Activated T-helper 9 cell treated with anti-CD3 and anti-CD28 coated beads, Interleukin-2, amount 50 U/mL, for 16 hours (primary cell): ENCODE results near the gene DYNC1I2.
"Not testable (repeated sequence)": the region's sequence is repeated elsewhere in the genome, so short reads cannot be mapped to it uniquely, and the experiment has no call there.

Experiments used
- DNase-seq: peaks from one replicate; pipeline ENCODE4 v3.0.0-alpha.2; 2020; ENCODE audit warnings: low read depth

The DYNC1I2 gene

DNA sequence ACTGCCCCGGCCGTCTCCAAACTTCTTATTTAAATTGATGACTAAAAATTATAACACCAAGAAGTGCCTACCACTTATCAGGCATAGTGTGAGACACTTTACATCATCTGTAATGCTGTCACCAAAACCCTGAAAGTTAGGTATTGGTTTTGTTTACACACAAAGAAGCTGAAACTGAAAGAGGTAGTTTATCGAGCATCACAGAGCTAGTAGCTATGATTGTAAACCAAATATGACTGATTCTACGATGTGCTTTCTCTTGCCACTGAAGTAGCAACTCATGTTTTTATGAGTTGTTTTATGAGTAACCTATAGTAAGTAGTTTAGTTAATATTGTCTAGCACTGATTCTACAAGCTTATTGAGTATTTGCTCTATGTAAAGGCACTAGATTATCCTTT, 31.5 kb downstream of the DYNC1I2 start:
- DNase-seq = no peak

DNA sequence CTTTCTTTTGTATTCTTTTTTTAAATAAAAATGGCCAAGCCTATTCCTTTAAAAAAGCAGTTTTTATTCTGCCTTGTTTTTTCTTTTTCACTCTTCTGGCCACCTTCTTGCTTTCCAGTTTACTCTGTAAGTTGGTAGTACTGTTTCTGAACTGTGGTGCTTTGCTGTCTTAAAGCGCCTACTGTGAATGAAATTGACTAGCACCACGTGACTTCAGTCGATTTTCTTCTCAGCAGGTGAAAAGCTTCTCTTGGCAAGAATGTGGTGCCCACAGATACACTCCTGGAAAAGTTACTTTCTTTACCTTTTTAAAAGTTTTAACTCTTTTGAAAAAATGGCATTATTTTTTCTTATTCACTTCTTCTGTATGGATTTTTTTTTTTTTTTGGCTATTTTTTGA, 32.4 kb downstream of the DYNC1I2 start:
- DNase-seq = no peak

DNA sequence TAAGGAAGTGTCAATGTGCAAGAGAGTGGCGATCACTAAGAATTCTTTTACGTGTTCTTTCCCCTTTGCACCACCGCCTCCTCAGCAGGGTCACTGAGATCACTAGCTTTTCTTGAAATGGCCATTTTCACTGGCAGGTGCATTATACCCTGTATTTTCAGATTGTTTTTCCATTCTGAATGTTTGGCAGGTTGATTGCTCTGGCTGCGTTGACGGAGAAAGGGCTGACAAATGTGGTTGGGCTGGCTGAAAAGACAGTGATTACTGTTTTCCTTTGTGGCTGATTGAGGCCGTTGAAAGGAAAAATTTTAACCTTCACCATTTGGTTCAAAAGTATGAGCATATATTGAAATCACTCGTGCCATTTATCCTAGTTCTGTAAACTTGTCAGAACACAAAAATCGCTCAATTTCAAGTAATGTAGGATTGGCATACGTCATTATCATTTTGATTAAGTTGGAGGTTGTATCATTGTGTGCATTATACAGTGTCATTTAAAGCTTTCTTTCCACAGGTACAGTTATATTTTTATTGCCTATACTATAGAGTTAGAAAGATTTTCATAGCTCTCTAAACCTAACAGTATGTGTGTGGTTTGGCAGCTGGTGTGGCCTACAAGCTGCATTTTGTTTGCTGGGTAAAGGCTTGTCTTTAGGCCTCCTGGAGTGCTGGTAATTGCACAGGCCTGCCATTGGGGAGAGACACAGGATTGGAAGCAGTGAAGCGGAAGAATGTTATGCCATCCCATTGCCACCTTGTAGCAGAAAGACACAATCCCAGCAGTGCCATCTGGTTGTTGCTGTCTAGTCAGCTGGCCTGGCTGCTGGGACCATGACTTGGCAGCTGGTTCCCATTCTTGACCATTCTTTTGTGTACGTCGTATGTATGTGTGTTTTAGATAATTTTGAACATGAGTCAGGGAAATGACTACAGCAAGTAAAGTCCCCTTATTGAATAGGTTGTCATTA, 36.7 kb downstream of the DYNC1I2 start:
- DNase-seq = no peak

DNA sequence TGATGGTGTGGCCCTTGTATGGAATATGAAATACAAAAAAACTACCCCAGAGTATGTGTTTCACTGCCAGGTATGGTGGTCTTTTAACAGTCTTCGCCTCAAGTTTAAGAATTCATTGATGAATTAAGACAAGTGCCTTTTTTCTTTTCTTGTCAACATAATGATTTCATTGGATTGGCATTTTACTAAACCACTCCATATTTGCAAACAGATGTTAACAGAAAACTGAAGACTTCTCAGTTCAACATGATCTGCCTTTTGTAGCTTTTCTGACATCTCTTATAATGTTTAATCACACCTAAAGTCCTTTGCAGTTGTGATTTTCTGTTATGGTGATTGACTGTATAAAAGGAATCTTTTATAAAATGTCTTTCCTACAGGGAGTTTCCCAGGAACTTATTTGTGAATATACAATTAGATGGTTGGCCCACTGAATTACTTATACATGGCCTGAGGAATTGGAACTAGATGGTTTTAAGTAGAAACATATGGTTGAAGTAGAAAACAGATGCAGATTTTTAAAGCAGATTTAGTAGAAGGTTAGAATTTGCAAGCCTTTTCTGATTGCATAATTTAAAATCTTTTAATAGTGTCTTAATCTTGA, 39.7 kb downstream of the DYNC1I2 start:
- no peak for DNase-seq

DNA sequence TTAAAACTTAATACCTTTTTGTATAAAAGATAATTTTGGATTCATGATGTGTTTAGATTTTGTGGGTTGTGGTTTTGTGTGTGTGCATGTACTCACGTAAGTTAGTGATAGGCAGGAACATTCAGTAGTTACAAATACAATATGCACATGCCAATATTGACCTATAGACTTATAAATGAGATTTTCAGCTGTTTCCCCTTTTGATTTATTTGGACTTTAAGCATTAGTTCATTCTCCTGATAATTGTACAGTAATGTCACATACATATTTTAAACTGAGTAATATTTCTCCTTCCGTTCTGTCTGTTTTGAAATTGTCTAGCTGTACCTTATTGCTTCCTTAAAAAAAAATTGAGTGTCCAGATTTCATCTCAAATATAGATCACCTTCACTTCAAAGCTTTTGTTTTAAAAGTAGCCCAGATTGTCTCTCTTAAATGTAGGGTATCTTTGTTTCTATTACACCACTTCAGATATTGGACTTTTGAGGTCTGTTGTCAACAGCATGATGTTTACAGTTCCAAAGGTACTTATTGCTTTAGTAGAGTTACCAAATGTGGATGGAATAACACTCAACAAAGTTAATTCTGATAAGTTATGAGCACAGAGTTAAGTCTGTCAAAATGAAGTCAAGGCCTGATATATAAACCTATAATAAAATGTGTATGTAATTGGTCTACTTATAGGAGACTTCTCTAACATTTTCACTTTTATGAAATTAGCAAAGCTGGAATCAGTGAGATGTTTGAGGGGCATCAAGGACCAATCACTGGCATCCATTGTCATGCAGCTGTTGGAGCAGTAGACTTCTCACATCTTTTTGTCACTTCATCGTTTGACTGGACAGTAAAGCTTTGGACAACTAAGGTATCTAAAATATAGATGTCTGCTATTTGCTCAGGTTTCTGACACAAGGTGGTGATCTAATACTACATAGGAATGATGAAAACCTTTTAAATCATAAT, 42.0 kb downstream of the DYNC1I2 start:
- no peak for DNase-seq

DNA sequence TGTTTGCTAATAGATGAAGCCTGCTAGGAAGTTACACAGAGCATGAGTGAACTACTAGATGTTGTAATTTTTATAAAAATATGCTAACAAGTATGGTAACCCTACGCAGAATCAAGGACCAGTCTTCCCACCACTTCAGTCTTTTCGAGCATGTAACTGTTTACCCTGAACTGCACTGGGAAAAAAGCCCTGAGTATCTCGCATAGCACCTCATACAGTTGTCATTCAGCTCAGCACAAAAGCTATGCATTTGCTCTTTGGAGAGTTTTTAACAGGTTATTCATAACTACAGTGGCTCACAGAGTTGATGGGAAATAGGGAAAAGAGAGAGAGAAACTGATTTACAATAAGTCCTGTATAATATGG, 42.7 kb downstream of the DYNC1I2 start:
- DNase-seq = no peak

DNA sequence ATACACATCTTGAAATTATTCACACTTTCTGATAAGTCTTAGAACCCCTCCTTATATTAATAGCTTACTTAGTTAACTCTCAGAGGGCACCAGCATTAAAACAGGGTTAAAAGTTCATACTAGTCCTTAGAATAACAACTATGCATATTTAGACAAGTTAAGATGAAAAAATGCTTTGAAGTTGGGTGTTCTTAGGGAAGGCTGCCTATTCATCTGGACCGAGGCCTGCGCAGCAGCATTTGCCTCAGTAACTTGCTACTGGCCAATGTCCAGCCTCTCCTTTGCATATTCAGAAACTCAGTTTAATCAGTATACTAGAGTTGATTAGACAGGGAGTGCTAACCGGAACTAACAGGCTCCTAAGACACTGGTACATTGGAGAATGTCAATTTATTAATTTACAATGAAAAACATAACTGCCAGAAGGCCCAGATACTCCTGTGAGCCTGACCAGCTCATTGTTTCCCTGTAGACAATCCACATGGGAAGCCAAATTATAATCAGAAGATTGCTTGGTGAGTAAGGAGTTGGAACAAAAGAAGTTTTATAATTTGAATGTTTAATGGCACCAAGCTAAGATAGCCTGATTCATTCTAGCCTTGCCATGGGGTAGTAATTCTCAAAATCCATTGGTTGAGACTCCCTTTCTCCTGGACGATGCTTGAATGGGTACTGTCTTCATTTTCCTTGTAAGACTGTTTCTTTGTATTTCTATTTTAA, 48.9 kb downstream of the DYNC1I2 start:
- no peak for DNase-seq

DNA sequence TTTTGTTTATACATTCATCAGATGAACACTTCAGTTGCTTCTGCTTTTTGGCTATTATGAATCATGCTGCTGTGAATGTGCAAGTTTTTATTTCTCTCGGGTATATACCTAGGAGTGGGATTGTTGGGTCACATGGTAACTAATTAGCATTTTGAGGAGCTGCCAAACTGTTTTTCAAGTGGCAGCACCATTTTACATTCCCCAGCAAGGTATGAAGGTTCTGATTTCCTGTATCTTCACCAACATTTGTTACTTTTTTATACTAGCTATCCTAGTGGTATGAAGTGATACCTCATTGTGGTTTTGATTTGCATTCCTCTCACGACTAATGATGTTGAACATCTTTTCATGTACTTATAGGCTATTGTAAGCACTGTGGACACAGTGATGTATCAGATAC, 53.9 kb downstream of the DYNC1I2 start:
- no peak for DNase-seq

DNA sequence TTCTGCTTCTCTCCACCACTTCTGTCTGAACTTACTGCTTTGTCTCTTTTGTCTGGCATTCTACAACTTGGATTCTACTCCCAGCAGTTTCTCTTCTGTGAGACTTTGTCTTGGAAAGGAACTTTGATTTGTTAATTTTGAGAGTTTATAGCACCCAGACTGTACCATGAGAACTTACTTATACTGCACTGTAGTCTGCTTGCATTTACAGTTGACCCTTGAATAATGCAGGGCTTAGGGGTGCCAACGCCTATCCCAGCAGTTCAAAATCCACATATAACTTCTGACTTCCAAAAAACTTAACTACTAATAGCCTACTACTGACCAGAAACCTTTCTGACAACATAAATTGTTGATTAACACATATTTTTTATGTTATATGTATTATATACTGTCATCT, 55.5 kb downstream of the DYNC1I2 start:
- no peak for DNase-seq

DNA sequence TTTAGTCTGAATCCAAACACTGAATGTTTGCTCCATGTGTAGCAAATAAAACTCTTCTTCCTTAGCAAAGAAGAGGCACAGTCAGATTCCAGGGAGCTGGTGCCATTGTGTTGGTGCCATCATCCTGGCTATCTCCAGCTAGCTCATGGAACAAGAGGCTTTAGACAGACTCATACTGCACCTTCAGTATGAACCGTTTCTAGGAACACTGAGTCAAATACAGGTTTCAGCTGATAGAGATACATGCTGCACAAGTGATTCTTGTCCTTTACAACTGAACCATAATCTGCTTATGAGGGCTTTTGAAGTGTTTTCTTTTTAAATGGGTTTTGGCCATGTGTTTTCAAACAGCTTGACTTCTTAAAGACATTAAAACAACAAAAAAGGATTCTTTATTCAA, 57.9 kb downstream of the DYNC1I2 start:
- DNase-seq = no peak

DNA sequence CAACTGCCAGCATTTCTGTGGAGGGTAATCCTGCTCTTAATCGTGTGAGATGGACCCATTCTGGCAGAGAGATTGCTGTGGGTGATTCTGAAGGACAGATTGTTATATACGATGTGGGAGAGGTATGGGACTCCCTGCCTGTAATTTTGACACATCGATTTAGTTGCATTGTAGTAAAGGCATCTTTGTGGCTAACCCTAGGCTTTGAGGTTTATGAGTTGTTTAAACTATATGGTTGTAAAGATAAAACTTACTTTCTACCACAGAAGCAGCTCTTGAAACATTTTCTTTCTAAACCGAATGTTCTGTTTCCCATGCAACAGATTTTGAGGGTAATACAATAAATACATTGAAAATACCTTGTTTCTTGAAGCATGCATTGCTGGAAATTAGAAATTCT, 58.5 kb downstream of the DYNC1I2 start:
- DNase-seq = no peak

DNA sequence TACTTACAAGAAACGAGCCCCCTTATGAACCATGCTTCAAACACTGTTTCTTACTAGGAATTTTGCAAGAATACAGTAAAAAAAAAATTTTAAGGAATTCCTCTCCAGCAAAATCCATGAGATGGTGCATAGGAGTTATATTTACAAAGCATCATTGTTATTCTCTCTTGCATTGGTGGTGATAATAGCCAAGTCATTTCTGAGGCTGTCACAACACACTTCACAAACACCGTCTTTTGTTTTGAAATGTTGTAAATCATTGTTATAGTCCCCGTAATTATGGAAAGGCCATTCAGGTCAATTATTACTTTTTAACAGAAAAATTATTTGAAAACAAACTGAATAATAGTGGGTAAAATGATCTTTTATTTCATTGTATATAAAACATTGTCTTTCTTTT, 60.1 kb downstream of the DYNC1I2 start:
- no peak for DNase-seq

DNA sequence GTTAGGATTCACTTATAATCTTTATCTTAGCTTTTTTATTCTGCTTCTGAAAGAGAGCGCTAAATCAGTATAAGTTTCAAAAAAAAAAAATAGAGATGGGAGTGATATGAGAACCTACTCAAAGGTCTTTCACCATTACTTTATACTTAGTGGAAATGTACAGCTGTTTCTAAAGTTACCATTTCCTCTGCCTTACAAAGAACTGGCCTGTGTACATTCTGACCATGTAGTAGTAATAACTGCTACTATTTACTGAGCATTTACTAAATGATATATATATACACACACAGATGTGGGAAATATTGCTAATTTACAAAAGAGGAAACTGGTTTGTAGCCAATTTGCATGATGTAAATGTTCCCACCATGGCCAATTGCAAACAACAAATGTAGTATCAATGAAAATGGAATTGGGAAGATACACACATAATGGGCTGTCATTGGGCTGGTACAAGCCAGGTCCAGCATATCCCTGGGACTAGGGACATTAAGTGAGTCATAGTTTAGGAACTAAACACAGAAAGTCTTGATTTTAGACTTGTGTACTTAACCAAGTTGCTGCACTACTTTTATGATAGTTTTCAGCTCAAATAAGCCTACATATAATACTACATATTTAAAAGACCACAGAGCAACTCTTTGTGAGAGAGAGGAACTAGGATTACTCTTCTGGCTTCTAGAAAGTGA, 67.1 kb downstream of the DYNC1I2 start:
- no peak for DNase-seq

DNA sequence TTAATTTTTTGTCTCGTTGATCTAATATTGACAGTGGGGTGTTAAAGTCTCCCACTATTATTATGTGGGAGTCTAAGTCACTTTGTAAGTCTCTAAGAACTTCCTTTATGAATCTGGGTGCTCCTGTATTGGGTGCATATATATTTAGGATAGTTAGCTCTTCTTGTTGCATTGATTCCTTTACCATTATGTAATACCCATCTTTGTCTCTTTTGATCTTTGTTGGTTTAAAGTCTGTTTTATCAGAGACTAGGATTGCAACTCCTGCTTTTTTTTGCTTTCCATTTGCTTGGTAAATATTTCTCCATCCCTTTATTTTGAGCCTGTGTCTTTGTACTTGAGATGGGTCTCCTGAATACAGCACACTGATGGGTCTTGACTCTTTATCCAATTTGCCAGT, 71.5 kb downstream of the DYNC1I2 start:
- DNase-seq = not testable (repeated sequence)

DNA sequence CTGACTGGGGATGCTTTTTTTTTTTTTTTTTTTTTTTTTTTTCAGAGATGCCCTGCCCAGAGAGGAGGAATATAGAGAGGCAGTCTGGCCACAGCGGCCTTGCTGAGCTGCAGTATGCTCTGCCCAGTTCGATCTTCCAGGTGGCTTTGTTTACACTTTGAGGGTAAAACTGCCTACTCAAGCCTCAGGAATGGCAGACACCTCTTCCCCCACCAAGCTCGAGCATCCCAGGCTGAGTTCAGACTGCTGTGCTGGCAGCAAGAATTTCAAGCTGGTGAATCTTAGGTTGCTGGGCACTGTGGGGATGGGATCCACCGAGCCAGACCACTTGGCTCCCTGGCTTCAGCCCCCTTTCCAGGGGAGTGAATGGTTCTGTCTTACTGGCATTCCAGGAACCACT, 73.9 kb downstream of the DYNC1I2 start:
- not testable (repeated sequence) for DNase-seq

DNA sequence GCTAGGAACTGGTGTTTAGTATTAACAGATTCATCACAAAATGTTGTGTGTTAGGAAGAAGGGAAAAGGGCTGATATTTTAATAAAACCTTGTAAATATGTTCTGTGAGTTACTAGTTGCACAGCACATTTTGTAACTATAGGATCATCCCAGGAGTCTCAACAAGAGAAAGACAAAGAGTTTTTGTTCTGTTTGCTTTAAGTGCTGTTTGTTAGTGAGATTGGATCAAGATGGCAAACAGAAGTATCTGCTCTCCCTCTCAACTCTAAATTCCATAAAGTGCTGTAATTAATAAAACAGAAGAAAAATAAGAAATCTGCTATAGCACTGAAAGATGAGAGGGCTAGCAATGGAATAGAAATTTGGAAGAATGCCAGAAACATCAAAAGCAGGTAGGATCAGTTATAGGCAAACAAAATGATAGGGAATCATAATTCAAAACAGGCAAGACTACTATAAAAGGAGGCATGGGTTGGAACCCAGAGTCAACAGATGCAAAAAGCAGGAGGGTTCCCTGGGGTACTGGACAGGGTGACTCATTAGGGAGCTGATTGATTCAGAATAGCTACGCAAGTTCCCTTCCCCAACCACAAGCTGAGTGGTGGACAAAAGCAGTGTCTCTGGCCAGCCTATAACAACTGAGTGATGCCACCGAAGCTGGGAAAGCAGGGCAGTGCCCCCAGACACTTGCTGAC, 75.8 kb downstream of the DYNC1I2 start:
- DNase-seq = no peak

DNA sequence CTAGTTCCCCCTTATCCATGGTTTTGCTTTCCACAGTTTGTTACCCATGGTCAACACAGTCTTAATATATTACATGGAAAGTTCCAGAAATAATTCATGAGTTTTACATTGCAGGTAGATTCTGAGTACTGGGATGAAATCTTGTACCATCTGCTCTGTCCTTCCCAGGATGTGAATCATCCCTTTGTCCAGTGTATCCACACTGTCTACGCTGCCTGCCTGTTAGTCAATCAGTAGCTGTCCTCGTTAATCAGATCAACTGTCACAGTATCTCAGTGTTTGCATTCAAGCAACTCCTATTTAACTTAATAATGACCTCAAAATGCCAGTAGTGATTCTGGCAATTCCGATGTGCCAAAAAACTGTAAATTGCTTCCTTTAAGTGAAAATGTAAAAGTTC, 76.3 kb downstream of the DYNC1I2 start:
- DNase-seq = no peak

DNA sequence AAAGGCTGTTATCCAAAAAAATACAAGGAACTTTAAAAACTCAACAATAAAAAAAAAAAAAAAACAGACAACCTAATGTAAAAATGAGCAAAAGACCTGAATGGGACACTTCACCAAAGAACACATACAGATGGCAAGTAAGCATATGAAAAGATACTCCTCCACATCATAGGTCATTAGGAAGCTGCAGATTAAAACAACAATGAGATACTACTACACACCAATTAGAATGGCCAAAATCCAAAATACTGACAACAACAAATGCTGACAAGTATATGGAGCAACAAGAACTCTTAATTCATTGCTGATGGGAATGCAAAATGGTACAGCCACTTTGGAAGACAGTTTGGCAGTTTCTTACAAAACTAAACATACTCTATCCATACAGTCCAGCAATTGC, 84.2 kb downstream of the DYNC1I2 start:
- no peak for DNase-seq

DNA sequence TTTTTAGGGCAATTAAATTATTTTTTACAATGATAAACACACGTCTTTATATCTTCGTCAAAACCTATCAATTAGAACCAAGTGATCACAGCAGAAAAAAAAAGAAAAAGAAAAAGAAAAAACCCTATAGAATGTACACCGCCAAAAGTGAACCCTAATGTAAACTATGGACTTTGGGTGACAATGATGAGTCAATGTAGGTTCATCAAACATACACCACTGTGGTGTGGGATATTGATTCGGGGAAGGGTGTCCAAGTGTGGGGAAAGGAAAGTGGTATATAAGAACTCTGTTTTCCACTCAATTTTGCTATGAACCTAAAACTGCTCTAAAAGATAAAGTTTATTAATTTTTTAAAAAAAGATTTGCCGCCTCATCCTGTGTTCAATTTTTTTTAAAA, 85.1 kb downstream of the DYNC1I2 start:
- DNase-seq = no peak

DNA sequence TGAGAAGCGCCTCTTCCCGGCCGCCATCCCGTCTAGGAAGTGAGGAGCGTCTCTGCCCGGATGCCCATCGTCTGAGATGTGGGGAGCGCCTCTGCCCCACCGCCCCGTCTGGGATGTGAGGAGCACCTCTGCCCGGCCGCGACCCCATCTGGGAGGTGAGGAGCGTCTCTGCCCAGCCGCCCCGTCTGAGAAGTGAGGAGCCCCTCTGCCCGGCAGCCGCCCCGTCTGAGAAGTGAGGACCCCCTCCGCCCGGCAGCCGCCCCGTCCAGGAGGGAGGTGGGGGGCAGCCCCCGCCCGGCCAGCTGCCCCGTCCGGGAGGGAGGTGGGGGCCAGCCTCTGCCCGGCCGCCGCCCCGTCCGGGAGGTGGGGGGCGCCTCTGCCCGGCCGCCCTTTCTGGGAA, 87.3 kb downstream of the DYNC1I2 start:
- not testable (repeated sequence) for DNase-seq

DNA sequence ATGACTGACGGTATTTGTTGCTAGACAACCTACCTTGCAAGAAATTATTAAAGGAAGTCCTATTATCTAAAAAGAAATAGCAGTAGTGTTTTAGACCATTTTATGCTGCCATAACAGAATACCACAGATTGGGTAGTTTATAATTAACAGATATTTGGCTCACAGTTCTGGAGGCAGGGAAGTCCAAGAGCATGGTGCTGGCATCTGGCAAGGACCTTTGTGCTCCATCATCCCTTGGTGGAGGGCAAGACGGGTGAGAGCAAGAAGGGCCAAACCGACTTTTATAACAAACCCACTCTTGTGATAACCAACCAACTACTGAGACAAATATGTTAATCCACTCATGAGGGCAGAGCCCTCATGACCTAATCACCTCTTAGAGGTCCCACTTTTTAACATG, 91.2 kb downstream of the DYNC1I2 start:
- no peak for DNase-seq
